ENCODE data around the gene AMBRA1.

AMBRA1 gene

GRCh38 chr11:46564459-46564858, 29.4 kb downstream of the AMBRA1 start:
- H3K27ac ChIP-seq = no peak overlapping the region
- TF ChIP-seq ZFX (IDR thresholded peaks at IDR 0.05) (no peak), CTCF (conservative IDR thresholded peaks at IDR 0.05) (no peak)

- H3K27ac ChIP-seq = no peak overlapping the region
- TF ChIP-seq ZFX (IDR thresholded peaks at IDR 0.05) = no peak
- no peak for TF ChIP-seq CTCF (conservative IDR thresholded peaks at IDR 0.05)
Measured at GRCh38 chr11:46562527-46562926, 31.3 kb downstream of the AMBRA1 start.

GRCh38 chr11:46560300-46560991, 33.4 kb downstream of the AMBRA1 start:
- H3K27ac ChIP-seq = no peak overlapping the region
- no peak for TF ChIP-seq ZFX (IDR thresholded peaks at IDR 0.05)
- TF ChIP-seq CTCF (conservative IDR thresholded peaks at IDR 0.05) = no peak

- TF ChIP-seq CTCF (conservative IDR thresholded peaks at IDR 0.05) = no peak
- H3K27ac ChIP-seq = no peak overlapping the region
Measured at GRCh38 chr11:46559815-46560214, 34.0 kb downstream of the AMBRA1 start.

- TF ChIP-seq CTCF (conservative IDR thresholded peaks at IDR 0.05) (no peak), ZFX (IDR thresholded peaks at IDR 0.05) (no peak)
- no peak overlapping the region for H3K27ac ChIP-seq
Measured at GRCh38 chr11:46557684-46558151, 36.1 kb downstream of the AMBRA1 start.

- no peak overlapping the region for H3K27ac ChIP-seq
Measured at GRCh38 chr11:46555267-46556054, 38.4 kb downstream of the AMBRA1 start.

More at GRCh38 chr11:46555267-46556054, 38.4 kb downstream of the AMBRA1 start:
- TF ChIP-seq ZFX (IDR thresholded peaks at IDR 0.05) = no peak
- no peak for TF ChIP-seq CTCF (conservative IDR thresholded peaks at IDR 0.05)

Data from C4-2B (cell line).